ENCODE results near the gene MCF2L2.

The MCF2L2 gene

GRCh38 chr3:183353421-183353820, 75.0 kb downstream of the MCF2L2 start:
- H3K4me3 ChIP-seq (ENCODE audit: low read length): no peak overlapping the region
- no peak for DNase-seq (ENCODE audit: low read depth)
- no peak for TF ChIP-seq CTCF (conservative IDR thresholded peaks at IDR 0.05; ENCODE audit: low read depth, low read length)

DNA sequence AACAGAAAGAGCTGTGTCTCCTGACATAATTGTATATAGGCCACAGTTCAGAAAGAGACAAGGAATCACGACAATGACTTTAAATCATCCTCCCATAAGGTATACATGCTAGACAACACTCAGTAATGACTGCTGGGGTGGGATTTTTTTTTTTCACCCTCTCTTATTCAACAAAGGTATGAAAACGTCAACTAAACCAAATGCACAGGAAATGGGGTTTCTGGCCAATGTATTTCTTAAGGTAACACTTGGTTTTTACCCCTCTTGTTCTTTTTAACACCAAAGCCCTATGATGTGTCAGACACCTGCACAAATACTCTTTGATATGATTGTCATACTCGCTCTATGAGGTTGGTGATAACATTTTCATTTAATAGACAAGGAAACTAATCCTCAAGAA, 78.3 kb downstream of the MCF2L2 start:
- no peak for DNase-seq (ENCODE audit: low read depth)
- no peak for TF ChIP-seq CTCF (conservative IDR thresholded peaks at IDR 0.05; ENCODE audit: low read depth, low read length)
- no peak overlapping the region for H3K4me3 ChIP-seq (ENCODE audit: low read length)

DNA sequence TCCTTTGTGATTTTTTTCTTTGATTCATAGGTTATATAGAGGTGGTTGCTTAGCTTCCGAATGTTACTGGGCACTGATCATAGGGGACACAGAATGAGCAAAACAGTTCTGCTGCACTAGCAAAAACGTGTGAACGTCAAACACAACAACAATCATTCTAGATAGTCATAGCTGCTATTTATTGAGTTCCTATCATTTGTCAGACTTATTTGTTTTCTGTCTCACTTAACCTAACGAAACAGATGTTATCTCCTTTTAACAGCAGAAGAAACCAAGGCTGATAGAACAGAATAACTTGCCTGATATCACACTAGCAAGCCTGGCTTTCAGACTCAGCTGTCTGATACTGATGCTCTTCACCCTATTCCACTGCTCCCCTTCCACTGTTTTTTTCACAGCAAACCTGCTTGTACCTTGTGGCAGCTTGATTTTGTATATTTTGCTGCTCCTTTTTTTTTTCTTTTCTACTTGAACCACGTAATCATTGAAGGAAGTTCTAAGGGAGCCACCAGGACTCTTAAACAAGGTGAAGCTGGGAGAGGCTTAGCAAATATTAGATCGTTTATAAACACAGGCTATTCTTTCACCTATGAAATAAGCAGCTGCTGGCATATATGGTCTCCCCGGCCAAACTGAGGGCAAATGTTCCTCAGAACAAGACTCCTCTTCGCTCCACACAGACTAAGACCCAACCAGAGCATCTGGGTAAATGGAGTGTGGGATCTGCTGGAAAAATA, 78.8 kb downstream of the MCF2L2 start:
- no peak for DNase-seq (ENCODE audit: low read depth)
- no peak overlapping the region for H3K4me3 ChIP-seq (ENCODE audit: low read length)
- TF ChIP-seq CTCF (conservative IDR thresholded peaks at IDR 0.05; ENCODE audit: low read depth, low read length): no peak

- no peak for DNase-seq (ENCODE audit: low read depth)
- no peak overlapping the region for H3K4me3 ChIP-seq (ENCODE audit: low read length)
- TF ChIP-seq CTCF (conservative IDR thresholded peaks at IDR 0.05; ENCODE audit: low read depth, low read length): no peak
These were observed 85.6 kb downstream of the MCF2L2 start for GRCh38 chr3:183342824-183343223.

DNA sequence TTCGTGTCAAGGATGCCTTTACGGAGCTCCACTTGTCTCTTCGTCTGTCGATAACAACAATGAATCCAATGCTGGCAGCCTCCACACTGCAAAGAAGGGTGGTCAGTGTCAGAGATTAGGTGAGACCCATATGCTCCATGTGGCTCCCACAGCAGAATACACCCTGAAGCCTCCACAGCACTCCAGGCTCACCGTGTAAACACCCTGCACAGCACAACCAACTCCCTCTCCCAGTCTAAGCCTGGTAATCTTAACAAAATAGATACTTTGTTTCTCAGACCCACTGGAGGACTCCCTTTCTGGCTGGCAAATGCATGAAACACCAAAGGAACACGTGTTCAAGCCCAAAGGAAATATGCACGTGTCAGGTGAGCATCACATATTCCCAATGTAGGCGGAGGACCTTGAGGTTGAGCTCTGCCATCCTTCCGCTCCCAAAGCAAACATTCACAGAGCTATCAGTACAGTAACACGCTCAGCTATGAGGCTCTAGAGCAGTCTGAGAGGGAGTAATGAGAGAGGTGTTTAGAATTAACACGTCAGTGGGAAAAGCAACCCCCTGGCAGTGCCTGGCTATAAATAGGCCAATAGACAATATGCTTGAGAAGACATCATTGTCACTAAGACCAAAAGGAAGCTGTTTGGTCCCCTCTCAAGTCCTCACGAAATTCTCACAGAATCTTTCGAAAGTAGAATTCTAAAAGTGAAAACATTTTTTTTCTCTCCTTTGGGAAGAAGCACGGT, 86.7 kb downstream of the MCF2L2 start:
- no peak overlapping the region for H3K4me3 ChIP-seq (ENCODE audit: low read length)
- no peak for TF ChIP-seq CTCF (conservative IDR thresholded peaks at IDR 0.05; ENCODE audit: low read depth, low read length)
- DNase-seq (ENCODE audit: low read depth): no peak

- no peak for DNase-seq (ENCODE audit: low read depth)
- no peak for TF ChIP-seq CTCF (conservative IDR thresholded peaks at IDR 0.05; ENCODE audit: low read depth, low read length)
- no peak overlapping the region for H3K4me3 ChIP-seq (ENCODE audit: low read length)
These were observed 88.2 kb downstream of the MCF2L2 start for GRCh38 chr3:183340222-183340621.
